SK-N-SH treated with all-trans-retinoic acid at 6 μM for 48 hours (cell line): ENCODE data around the gene UCHL3.

Experiments used
- ATAC-seq: fragments of 200-7000 bp; cut with Tn5 transposase; 3 replicates; pipeline ENCODE4 v1.9.1; 2020; ENCODE audit warnings: mild to moderate bottlenecking, moderate library complexity
- ARNTL ChIP-seq: fragments of 450-650 bp; formaldehyde crosslinking; IDR thresholded peaks from 2 replicates; pipeline ENCODE4 v1.5.0; 2020; ENCODE audit warnings: low read depth, mild to moderate bottlenecking, moderate library complexity, borderline replicate concordance
- BACH2 ChIP-seq: fragments of 250-450 bp; sonication (Bioruptor Pico); IDR thresholded peaks from 2 replicates; pipeline ENCODE4 v1.9.0; 2021; ENCODE audit warnings: mild to moderate bottlenecking, borderline replicate concordance
- CSDC2 ChIP-seq: fragments of 250-450 bp; sonication (Bioruptor Pico); IDR thresholded peaks from 2 replicates; pipeline ENCODE4 v1.5.0; 2020; ENCODE audit warnings: mild to moderate bottlenecking, moderate library complexity
- ISL1 ChIP-seq: fragments of 250-450 bp; sonication (Bioruptor Pico); IDR thresholded peaks from 2 replicates; pipeline ENCODE4 v2.1.2; 2022; ENCODE audit warnings: mild to moderate bottlenecking, moderate library complexity
- OSR1 ChIP-seq: fragments of 250-450 bp; sonication (Bioruptor Pico); IDR thresholded peaks from 2 replicates; pipeline ENCODE4 v1.8.0; 2022; ENCODE audit warnings: moderate library complexity, mild to moderate bottlenecking, inconsistent platforms
- PPARA ChIP-seq: fragments of 250-450 bp; sonication (Bioruptor Pico); IDR thresholded peaks from 2 replicates; pipeline ENCODE4 v1.5.0; 2020; ENCODE audit warnings: mild to moderate bottlenecking, borderline replicate concordance
- SNAI2 ChIP-seq: fragments of 250-450 bp; sonication (Bioruptor Pico); IDR thresholded peaks from 2 replicates; pipeline ENCODE4 v1.5.0; 2020; ENCODE audit warnings: mild to moderate bottlenecking, moderate library complexity
- TOX ChIP-seq: fragments of 250-450 bp; sonication (Bioruptor Pico); IDR thresholded peaks from 2 replicates; pipeline ENCODE4 v1.8.0; 2021; ENCODE audit warnings: mild to moderate bottlenecking, moderate library complexity, borderline replicate concordance
- ZC3H10 ChIP-seq: fragments of 250-450 bp; sonication (Bioruptor Pico); IDR thresholded peaks from 2 replicates; pipeline ENCODE4 v1.5.1; 2021; ENCODE audit warnings: mild to moderate bottlenecking, moderate library complexity
- ZFP3 ChIP-seq: fragments of 250-450 bp; sonication (Bioruptor Pico); IDR thresholded peaks from 2 replicates; pipeline ENCODE4 v1.5.0; 2020; ENCODE audit warnings: mild to moderate bottlenecking, moderate library complexity
- ZFP30 ChIP-seq: fragments of 450-650 bp; formaldehyde crosslinking; IDR thresholded peaks from 2 replicates; pipeline ENCODE4 v1.5.0; 2022; ENCODE audit warnings: mild to moderate bottlenecking, moderate library complexity
- ZNF565 ChIP-seq: fragments of 450-650 bp; formaldehyde crosslinking; conservative IDR thresholded peaks from 2 replicates; pipeline ENCODE4 v1.5.0; 2020; ENCODE audit warnings: low read depth, mild to moderate bottlenecking, moderate library complexity
- TF ChIP-seq, protein P1 (sequence below): fragments of 250-450 bp; sonication (Bioruptor Pico); IDR thresholded peaks from 2 replicates; pipeline ENCODE4 v1.8.0; 2020; ENCODE audit warnings: mild to moderate bottlenecking, moderate library complexity, borderline replicate concordance
- TF ChIP-seq, protein P2 (sequence below): fragments of 250-450 bp; sonication (Bioruptor Pico); IDR thresholded peaks from 2 replicates; pipeline ENCODE4 v1.5.0; 2020; ENCODE audit warnings: mild to moderate bottlenecking, moderate library complexity
- TF ChIP-seq, protein P3 (sequence below): fragments of 250-450 bp; sonication (Bioruptor Pico); IDR thresholded peaks from 2 replicates; pipeline ENCODE4 v1.8.0; 2021; ENCODE audit warnings: low read depth, mild to moderate bottlenecking, moderate library complexity, borderline replicate concordance

UCHL3 gene

GRCh38 chr13:75507027-75508001, 42.3 kb upstream of the UCHL3 start:
- TF ChIP-seq CSDC2 (CRISPR knock-in tag) (no peak), ZFP30 (CRISPR knock-in tag) (no peak), ZFP3 (CRISPR knock-in tag) (no peak), TOX (no peak)
- TF ChIP-seq, protein P1, sequence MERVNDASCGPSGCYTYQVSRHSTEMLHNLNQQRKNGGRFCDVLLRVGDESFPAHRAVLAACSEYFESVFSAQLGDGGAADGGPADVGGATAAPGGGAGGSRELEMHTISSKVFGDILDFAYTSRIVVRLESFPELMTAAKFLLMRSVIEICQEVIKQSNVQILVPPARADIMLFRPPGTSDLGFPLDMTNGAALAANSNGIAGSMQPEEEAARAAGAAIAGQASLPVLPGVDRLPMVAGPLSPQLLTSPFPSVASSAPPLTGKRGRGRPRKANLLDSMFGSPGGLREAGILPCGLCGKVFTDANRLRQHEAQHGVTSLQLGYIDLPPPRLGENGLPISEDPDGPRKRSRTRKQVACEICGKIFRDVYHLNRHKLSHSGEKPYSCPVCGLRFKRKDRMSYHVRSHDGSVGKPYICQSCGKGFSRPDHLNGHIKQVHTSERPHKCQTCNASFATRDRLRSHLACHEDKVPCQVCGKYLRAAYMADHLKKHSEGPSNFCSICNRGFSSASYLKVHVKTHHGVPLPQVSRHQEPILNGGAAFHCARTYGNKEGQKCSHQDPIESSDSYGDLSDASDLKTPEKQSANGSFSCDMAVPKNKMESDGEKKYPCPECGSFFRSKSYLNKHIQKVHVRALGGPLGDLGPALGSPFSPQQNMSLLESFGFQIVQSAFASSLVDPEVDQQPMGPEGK (CRISPR knock-in tag), result no peak
- TF ChIP-seq, protein P2, sequence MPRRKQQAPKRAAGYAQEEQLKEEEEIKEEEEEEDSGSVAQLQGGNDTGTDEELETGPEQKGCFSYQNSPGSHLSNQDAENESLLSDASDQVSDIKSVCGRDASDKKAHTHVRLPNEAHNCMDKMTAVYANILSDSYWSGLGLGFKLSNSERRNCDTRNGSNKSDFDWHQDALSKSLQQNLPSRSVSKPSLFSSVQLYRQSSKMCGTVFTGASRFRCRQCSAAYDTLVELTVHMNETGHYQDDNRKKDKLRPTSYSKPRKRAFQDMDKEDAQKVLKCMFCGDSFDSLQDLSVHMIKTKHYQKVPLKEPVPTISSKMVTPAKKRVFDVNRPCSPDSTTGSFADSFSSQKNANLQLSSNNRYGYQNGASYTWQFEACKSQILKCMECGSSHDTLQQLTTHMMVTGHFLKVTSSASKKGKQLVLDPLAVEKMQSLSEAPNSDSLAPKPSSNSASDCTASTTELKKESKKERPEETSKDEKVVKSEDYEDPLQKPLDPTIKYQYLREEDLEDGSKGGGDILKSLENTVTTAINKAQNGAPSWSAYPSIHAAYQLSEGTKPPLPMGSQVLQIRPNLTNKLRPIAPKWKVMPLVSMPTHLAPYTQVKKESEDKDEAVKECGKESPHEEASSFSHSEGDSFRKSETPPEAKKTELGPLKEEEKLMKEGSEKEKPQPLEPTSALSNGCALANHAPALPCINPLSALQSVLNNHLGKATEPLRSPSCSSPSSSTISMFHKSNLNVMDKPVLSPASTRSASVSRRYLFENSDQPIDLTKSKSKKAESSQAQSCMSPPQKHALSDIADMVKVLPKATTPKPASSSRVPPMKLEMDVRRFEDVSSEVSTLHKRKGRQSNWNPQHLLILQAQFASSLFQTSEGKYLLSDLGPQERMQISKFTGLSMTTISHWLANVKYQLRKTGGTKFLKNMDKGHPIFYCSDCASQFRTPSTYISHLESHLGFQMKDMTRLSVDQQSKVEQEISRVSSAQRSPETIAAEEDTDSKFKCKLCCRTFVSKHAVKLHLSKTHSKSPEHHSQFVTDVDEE, result no peak
- ATAC-seq, result no peak

GRCh38 chr13:75508002-75508548, 41.5 kb upstream of the UCHL3 start:
- no peak for ATAC-seq
- no peak for TF ChIP-seq ARNTL (CRISPR knock-in tag)
- no peak for TF ChIP-seq BACH2
- no peak for TF ChIP-seq CSDC2 (CRISPR knock-in tag)
- TF ChIP-seq, protein P1 (CRISPR knock-in tag), result no peak
- no peak for TF ChIP-seq ZNF565
- TF ChIP-seq ISL1 (CRISPR knock-in tag), result no peak

DNA sequence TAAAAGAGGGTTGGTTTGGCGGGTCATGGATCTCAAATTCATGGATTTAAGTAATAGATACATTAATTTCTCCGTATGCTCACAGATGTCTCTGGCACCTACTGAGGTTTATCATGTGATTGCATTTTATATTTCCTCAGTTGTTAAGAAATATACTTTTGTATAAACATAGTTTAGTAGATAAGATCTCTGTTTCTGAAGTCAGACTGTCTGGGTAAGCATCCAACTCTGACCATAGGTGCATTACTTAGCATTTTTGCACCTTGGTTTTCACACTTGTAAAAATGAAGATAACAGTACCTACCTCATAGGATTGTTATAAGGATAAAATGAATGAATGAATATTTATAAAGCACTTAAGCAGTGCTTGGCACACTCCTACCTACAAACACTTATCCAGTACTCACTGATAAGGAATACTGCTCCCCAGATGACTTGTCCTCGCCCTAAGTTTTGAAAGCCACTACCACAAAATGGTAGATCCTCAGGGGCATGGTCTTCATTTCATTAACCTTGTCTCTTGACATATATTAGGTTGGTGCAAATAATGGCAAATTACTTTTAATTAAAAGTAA, 38.5 kb upstream of the UCHL3 start:
- TF ChIP-seq BACH2, result no peak
- no peak for TF ChIP-seq ZC3H10 (CRISPR knock-in tag)
- TF ChIP-seq, protein P2, result no peak
- no peak for TF ChIP-seq ZFP30 (CRISPR knock-in tag)
- no peak for TF ChIP-seq CSDC2 (CRISPR knock-in tag)
- TF ChIP-seq ARNTL (CRISPR knock-in tag), result no peak
- TF ChIP-seq PPARA (CRISPR knock-in tag), result no peak
- TF ChIP-seq, protein P3, sequence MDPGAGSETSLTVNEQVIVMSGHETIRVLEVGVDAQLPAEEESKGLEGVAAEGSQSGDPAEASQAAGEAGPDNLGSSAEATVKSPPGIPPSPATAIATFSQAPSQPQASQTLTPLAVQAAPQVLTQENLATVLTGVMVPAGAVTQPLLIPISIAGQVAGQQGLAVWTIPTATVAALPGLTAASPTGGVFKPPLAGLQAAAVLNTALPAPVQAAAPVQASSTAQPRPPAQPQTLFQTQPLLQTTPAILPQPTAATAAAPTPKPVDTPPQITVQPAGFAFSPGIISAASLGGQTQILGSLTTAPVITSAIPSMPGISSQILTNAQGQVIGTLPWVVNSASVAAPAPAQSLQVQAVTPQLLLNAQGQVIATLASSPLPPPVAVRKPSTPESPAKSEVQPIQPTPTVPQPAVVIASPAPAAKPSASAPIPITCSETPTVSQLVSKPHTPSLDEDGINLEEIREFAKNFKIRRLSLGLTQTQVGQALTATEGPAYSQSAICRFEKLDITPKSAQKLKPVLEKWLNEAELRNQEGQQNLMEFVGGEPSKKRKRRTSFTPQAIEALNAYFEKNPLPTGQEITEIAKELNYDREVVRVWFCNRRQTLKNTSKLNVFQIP, result no peak
- TF ChIP-seq OSR1 (CRISPR knock-in tag), result no peak
- TF ChIP-seq SNAI2 (CRISPR knock-in tag), result no peak
- no peak for ATAC-seq
